GM18858 (cell line): ENCODE data around the gene ARIH2.
"Not testable (repeated sequence)": the region's sequence is repeated elsewhere in the genome, so short reads cannot be mapped to it uniquely, and the experiment has no call there.

Source experiments
- ATAC-seq: cut with Tn5 transposase; IDR thresholded peaks from one replicate; pipeline ENCODE4 v1.9.1; 2021; ENCODE audit not compliant: unreplicated experiment

Gene ARIH2

GRCh38 chr3:48999085-48999858, 80.6 kb downstream of the ARIH2 start:
- ATAC-seq = no peak

GRCh38 chr3:49001155-49001554, 82.5 kb downstream of the ARIH2 start:
- ATAC-seq = no peak

- ATAC-seq = no peak
Observed at GRCh38 chr3:49004352-49005302, 86.0 kb downstream of the ARIH2 start.

- ATAC-seq = no peak
Observed at GRCh38 chr3:49005303-49005680, 86.7 kb downstream of the ARIH2 start.

GRCh38 chr3:49005998-49006397, 87.4 kb downstream of the ARIH2 start:
- no peak for ATAC-seq

DNA sequence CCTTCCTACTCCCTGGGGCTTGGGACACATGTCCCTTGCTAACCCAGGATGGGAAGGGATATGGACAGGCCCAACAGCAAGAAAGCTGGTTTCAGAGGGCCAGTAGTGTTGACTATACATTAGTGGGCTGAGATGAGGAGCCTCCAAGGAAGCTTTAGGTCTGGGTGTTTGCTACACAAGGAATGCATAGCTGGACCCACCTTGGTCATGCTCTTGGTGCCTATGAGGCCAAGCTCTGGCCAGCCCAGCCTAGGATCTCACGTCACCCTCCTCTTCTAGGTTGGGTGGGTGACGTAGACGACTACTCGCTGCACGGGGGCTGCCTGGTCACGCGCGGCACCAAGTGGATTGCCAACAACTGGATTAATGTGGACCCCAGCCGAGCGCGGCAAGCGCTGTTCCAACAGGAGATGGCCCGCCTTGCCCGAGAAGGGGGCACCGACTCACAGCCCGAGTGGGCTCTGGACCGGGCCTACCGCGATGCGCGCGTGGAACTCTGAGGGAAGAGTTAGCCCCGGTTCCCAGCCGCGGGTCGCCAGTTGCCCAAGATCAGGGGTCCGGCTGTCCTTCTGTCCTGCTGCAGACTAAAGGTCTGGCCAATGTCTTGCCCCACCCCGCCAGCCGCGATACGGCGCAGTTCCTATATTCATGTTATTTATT, 87.9 kb downstream of the ARIH2 start:
- no peak for ATAC-seq

DNA sequence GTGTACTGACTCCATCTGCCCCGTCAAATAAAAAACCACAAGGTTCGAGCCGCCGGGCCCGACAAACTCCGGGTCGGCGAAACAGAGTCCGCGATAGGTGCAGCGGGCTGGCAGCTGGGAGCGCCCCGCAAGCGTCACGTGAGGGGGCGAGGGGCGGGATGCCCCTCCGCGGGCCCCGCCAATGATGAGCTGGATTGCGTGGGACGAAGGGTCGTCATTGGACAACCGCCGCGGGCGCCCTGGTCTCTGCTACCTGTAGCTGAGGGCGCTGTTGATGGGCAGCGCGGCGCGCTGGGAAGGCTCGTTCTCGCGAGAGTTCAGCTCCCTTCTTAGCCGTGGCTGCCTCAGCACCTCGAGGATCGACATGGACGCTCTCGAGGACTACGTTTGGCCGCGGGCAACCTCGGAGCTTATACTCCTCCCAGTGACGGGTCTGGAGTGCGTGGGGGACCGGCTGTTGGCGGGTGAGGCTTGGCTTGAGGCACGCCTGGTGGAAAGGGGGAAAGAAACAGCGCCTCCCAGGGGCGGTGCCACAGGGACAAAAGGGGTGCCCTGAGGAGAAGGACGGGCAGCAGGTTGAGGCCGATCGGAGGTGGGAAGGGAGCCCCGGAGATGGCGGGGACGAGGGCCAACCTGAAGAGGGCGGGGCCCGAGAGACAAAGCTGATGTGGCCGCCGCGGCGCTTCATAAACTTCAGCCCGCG, 88.6 kb downstream of the ARIH2 start, which contains the start of gene WDR6:
WDR6 (plus strand) TSS at position 324 of the 703 bp plus-strand sequence; CDS start at position 365, 41 bp downstream.
- peak; percentile 71 for ATAC-seq

DNA sequence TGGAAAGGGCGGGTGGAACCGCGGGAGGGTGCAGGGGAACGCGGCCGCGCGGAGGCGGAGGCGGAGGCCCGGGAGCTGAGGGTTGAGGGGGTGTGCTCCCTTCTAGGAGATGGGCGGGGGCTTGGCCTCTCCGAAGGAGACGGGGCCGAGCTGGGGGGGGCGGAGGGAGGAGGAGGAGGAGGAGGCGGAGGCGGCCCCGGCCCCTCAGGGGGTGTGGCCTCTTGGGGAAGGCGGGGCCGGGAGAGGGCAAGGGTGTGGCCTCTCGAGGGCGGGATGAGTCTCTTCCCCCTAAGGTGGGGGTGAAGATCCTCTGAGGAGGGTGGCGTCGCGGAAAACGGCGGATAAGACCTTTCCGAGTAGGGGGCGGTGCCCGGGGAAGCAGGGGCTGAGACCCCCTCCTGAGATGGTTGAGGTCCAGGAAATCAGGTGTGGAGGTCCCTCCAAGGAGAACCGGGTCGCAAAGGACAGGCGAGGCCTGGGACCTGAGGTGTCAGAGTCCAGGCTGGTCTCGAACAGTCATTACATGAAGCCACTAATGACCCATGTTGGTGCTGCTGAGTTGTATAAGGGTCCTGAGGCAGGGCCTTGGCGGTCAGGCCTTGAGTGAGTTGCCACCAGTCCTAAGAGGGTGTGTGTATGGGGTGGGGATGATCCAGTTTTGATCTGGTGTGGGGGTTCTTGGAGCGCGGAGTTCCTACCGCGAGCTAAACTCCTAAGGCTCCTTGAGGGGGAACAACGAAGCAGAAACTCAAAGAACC, 89.3 kb downstream of the ARIH2 start:
- ATAC-seq = peak; percentile 12

- ATAC-seq = not testable (repeated sequence)
Observed at GRCh38 chr3:49008627-49009026, 90.0 kb downstream of the ARIH2 start.

DNA sequence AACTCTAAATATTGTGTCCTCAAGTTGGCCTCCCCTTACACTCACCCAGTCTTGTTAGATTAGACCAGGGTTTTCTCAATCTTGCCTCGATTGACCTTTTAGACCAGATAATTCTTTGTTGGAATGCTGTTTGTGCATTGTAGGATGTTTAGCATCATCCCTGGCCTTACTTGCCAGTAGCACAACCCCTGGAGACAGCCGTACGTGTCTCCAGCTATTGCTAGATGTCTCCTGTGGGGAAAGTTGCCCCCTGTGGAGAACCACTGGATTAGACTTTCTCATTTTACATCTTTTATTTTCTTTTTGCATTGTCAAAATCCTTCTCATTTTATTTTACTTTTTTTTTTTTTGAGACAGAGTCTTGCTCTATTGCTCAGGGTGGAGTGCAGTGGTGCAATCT, 90.8 kb downstream of the ARIH2 start:
- ATAC-seq = no peak

DNA sequence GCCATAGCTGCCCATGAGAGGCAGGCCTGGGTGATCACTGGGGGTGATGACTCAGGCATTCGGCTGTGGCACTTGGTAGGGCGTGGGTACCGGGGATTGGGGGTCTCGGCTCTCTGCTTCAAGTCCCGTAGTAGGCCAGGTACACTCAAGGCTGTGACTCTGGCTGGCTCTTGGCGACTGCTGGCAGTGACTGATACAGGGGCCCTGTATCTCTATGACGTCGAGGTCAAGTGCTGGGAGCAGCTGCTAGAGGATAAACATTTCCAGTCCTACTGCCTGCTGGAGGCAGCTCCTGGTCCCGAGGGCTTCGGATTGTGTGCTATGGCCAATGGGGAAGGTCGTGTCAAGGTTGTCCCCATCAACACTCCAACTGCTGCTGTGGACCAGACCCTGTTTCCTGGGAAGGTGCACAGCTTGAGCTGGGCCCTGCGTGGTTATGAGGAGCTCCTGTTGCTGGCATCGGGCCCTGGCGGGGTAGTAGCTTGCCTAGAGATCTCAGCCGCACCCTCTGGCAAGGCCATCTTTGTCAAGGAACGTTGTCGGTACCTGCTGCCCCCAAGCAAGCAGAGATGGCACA, 93.9 kb downstream of the ARIH2 start:
- no peak for ATAC-seq

- ATAC-seq = no peak
Observed at GRCh38 chr3:49013113-49013737, 94.6 kb downstream of the ARIH2 start.

DNA sequence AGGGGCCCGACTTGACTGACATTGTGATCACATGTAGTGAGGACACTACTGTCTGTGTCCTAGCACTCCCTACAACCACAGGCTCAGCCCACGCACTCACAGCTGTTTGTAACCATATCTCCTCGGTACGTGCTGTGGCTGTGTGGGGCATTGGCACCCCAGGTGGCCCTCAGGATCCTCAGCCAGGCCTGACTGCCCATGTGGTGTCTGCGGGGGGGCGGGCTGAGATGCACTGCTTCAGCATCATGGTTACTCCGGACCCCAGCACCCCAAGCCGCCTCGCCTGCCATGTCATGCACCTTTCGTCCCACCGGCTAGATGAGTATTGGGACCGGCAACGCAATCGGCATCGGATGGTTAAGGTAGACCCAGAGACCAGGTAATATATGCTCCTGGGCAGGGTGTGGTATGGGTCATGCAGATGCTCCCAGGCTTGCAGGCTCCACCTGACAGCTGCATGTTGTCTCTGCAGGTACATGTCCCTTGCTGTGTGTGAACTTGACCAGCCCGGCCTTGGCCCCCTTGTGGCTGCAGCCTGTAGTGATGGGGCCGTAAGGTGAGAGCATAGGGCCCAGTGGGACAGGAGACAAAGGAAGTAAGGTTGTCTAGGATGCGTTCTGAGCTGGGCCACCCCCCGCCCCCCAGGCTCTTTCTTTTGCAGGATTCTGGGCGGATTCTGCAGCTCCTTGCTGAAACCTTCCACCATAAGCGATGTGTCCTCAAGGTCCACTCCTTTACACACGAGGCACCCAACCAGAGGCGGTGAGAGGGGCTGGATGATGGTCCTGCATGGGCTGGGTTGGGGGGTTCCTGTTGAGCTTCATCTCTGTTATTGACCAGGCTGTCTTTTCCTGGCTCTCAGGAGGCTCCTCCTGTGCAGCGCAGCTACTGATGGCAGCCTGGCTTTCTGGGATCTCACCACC, 95.4 kb downstream of the ARIH2 start:
- no peak for ATAC-seq

GRCh38 chr3:49015072-49015471, 96.4 kb downstream of the ARIH2 start:
- no peak for ATAC-seq

DNA sequence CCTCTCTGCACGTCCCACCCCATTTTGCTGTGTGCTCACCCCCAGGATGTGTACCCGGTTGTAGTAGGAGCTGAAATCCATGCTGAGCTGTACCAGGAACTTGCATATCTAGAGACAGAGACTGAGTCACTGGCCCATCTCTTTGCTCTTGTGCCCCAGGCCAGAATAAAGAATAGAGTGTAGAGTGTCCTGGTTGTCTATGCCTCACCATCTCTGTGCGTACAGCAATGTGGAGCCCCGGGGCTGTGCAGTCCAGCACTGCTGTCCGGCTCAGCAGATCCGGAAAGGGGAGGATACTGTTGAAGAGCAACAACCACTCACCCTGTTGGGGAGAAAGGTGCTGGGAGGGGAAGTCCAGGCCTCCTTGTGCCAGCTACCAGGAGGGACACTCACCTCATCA, 97.1 kb downstream of the ARIH2 start:
- no peak for ATAC-seq

GRCh38 chr3:49016414-49017228, 98.0 kb downstream of the ARIH2 start:
- ATAC-seq = no peak

DNA sequence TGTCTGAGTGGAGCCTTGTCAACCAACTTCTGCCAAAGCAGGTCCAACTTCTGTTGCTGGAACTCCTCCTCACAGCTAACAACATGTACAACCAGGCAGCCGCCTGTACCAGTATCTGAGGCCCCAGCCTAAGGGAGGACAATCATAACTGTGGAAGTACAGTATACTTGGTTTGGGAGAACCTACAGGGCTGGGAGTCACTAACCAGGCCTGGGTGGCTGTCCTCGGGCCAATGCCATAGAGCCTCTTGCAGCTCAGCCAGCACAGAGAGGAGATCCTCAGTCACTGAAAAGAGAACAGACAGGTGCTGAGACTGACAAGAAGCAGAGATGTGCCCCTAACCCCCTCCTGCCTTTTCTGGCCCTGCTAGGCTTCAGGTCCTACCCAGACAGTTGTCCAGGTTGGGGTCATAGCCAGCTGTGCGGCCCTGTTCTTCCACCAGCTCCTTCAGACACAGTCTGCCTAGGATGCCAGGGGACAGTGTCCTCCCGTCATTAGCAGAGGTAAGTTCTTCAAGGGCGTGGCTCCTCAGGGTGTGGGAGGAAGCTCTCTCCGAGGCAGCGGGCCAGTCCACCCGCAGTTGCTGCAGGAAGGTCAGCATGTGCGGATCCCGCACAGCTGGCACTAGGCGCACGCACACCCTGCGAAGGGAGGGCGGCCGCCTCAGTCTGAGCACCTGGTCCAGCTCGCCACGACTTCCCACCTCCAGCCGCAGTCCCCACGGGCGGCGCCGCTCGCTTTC, 98.8 kb downstream of the ARIH2 start:
- no peak for ATAC-seq
